Measurements from ENCODE around the gene FGG. TPM values are rescaled to one million over a fixed set of nuclear protein-coding genes. Genes with fewer than 3 reads are reported as not detected.

Gene FGG
- total RNA-seq, 2 donors from 2014 or later: 0.89 TPM; not detected in 1

DNA sequence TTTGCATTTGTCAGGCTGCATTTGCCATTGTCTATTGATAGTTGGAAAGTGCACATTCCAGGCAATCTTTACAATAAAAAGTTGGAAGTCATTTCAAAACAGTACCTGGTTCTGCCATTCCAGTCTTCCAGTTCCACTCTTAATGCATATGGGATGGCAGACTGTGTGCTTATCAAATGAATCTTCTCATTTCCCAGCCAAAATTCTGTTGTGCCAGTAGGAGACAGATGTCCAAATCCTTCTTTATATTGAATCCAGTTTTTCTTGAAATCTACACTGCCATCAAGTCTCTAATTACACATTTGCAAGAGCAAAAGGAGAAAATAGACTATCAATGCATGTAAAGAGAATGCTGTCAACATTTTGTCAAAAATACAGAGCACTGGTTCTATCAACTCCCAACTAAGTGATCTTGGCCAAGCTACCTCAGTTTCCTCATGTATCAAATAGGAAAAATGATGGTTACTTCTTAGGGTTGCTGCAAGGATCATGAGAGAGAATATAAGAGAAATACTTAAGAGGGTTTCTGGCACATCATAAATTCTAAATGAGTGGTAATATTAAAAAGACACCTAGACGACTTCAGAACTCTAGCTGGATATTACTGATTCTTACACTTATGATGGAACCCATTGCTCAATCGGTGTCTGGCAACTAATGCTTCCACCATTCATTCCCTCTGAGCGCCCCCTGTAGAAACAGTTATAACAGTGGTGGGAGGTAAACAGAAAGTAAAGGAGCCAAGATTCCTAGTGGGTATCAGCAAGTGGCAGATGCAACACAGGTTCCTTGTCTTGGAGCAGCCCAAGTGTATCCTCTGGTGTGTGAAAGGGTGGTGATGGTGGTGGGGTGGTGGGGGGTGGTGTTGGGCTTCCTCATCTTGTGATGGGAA lies 3.8 kb downstream of the FGG start:
- TF ChIP-seq, protein P1, sequence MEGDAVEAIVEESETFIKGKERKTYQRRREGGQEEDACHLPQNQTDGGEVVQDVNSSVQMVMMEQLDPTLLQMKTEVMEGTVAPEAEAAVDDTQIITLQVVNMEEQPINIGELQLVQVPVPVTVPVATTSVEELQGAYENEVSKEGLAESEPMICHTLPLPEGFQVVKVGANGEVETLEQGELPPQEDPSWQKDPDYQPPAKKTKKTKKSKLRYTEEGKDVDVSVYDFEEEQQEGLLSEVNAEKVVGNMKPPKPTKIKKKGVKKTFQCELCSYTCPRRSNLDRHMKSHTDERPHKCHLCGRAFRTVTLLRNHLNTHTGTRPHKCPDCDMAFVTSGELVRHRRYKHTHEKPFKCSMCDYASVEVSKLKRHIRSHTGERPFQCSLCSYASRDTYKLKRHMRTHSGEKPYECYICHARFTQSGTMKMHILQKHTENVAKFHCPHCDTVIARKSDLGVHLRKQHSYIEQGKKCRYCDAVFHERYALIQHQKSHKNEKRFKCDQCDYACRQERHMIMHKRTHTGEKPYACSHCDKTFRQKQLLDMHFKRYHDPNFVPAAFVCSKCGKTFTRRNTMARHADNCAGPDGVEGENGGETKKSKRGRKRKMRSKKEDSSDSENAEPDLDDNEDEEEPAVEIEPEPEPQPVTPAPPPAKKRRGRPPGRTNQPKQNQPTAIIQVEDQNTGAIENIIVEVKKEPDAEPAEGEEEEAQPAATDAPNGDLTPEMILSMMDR (conservative IDR thresholded peaks at IDR 0.05): no peak
- Histone ChIP-seq H3K27me3 (ENCODE audit: control insufficient read depth, insufficient read depth, low read length, poor library complexity, severe bottlenecking) (peaks cover 6% of the 10 kb centered on the region), H3K9me3 (ENCODE audit: control insufficient read depth, low read length) (no peaks in the 10 kb centered on the region), H3K36me3 (ENCODE audit: control insufficient read depth, insufficient read depth, low read length) (no peaks in the 10 kb centered on the region), H3K4me1 (ENCODE audit: control insufficient read depth, insufficient read depth, low read length) (no peaks in the 10 kb centered on the region), H3K4me3 (ENCODE audit: low read length) (no peak overlapping the region), H3K9ac (ENCODE audit: extremely low read depth, low read length, poor library complexity, severe bottlenecking) (no peak overlapping the region), H3K27ac (ENCODE audit: low read depth, low read length) (no peak overlapping the region)
- Mint-ChIP-seq H3K4me1 (no peaks in the 10 kb centered on the region), H3K9me3 (no peaks in the 10 kb centered on the region), H3K27ac (no peak overlapping the region), H3K36me3 (ENCODE audit: low read depth) (no peaks in the 10 kb centered on the region), H3K4me3 (no peak overlapping the region), H3K27me3 (ENCODE audit: insufficient read depth) (peaks cover 5% of the 10 kb centered on the region)
- WGBS, 2 experiments (ENCODE audit: insufficient coverage in 1 of 2, insufficient read length in 1 of 2): 67 to 100% methylated on average over 1 to 3 of the region's 3 CpGs
- DNase-seq: no peak

DNA sequence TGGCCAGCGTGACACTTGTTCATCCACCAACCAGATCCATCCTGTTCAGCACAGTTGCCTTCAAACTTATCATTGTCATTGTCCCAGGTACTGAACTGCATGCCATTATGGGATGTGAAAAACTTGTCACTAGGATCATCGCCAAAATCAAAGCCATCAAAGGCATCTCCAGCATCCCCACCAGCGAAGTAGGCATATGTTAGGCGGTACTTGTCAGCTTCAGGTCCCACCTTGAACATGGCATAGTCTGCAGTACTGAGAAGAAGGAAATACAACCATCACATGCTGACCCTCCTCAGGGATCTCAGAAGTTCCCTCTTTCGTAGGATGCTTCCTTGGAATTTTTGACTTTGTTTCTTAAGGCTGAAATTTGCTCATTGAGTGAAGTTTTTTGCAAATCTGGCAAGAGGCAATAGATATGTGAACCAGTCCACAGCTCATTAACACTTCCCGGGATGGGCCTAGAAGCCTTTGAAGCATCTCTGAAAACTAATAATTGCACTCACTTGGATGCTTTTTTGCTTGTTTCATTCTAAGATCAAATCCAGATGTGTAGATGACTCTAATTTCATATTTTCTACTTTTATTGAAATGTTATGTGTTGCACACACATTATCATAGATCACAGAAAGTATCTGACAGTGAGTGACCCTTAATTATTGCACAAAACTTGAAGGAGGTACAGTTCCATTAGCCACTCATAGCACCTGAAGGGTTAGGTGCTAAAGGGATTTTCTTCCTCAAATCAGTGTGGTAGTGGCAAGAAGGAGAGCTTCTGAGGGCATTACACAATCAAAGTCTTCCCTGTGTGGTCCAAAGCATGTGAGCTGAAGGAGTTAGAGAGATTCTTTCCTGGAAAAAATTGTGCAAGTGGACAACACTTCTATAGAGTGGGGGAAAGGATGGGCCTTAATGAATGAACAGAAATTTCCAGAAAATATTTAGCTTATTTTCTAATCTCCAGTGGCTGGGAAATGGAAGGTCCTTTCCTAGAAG lies 5.4 kb downstream of the FGG start:
- 92 to 94% methylated on average over 4 to 6 of the region's 6 CpGs for WGBS, 2 experiments (ENCODE audit: insufficient coverage in 1 of 2, insufficient read length in 1 of 2)
- no peaks in the 10 kb centered on the region for H3K9me3 ChIP-seq (ENCODE audit: control insufficient read depth, low read length)
- no peak overlapping the region for H3K27ac ChIP-seq (ENCODE audit: low read depth, low read length)
- no peaks in the 10 kb centered on the region for H3K4me1 ChIP-seq (ENCODE audit: control insufficient read depth, insufficient read depth, low read length)
- peaks cover 6% of the 10 kb centered on the region for H3K27me3 ChIP-seq (ENCODE audit: control insufficient read depth, insufficient read depth, low read length, poor library complexity, severe bottlenecking)
- peaks cover 5% of the 10 kb centered on the region for H3K27me3 Mint-ChIP-seq (ENCODE audit: insufficient read depth)
- H3K36me3 Mint-ChIP-seq (ENCODE audit: low read depth): no peaks in the 10 kb centered on the region
- no peak for DNase-seq
- H3K36me3 ChIP-seq (ENCODE audit: control insufficient read depth, insufficient read depth, low read length): no peaks in the 10 kb centered on the region
- H3K9me3 Mint-ChIP-seq: no peaks in the 10 kb centered on the region
- no peak overlapping the region for H3K4me3 ChIP-seq (ENCODE audit: low read length)
- no peaks in the 10 kb centered on the region for H3K4me1 Mint-ChIP-seq
- TF ChIP-seq, protein P1 (conservative IDR thresholded peaks at IDR 0.05): no peak
- H3K27ac Mint-ChIP-seq: no peak overlapping the region
- no peak overlapping the region for H3K4me3 Mint-ChIP-seq
- no peak overlapping the region for H3K9ac ChIP-seq (ENCODE audit: extremely low read depth, low read length, poor library complexity, severe bottlenecking)

DNA sequence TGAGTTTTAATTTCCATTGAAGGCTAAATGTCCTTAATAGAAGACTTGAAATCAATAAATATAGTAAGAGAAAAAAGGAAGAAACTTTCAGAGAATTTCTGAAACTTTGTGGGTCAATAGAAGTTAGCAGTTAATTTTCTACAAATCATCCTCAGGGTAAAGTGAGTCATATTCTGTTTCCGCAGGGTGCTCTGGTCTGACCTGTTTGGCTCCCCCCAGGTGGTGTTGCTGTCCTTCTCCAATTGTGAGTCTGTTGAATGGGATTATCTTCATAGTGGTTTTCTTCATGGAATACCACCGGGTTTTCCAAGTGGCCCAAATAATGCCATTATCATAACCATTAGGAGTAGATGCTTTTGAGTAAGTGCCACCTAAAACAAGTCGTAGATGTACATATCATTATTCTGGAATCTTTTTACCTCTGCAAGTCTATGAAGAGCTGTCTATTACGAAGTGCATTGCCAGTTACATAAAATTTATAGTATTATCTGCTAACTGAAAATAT lies 7.7 kb downstream of the FGG start:
- Mint-ChIP-seq H3K36me3 (ENCODE audit: low read depth) (no peaks in the 10 kb centered on the region), H3K4me3 (no peak overlapping the region), H3K27me3 (ENCODE audit: insufficient read depth) (peaks cover 5% of the 10 kb centered on the region)

More for the DNA sequence above, 7.7 kb downstream of the FGG start:
- H3K9me3 ChIP-seq (ENCODE audit: control insufficient read depth, low read length): no peaks in the 10 kb centered on the region
- no peak overlapping the region for H3K4me3 ChIP-seq (ENCODE audit: low read length)
- H3K36me3 ChIP-seq (ENCODE audit: control insufficient read depth, insufficient read depth, low read length): no peaks in the 10 kb centered on the region
- DNase-seq: no peak
- Mint-ChIP-seq H3K4me1 (no peaks in the 10 kb centered on the region), H3K9me3 (no peaks in the 10 kb centered on the region), H3K27ac (no peak overlapping the region)
- H3K9ac ChIP-seq (ENCODE audit: extremely low read depth, low read length, poor library complexity, severe bottlenecking): no peak overlapping the region
- whole genome bisulfite sequencing, 2 experiments (ENCODE audit: insufficient coverage in 1 of 2, insufficient read length in 1 of 2): 97 to 100% methylated on average over 1 to 4 of the region's 4 CpGs
- H3K4me1 ChIP-seq (ENCODE audit: control insufficient read depth, insufficient read depth, low read length): no peaks in the 10 kb centered on the region
- TF ChIP-seq, protein P1 (conservative IDR thresholded peaks at IDR 0.05): no peak
- no peak overlapping the region for H3K27ac ChIP-seq (ENCODE audit: low read depth, low read length)
- H3K27me3 ChIP-seq (ENCODE audit: control insufficient read depth, insufficient read depth, low read length, poor library complexity, severe bottlenecking): peaks cover 6% of the 10 kb centered on the region

Measured in endodermal cell (in vitro differentiated cells).